AG09309 (cell line): ENCODE results near the gene B3GNT8.
A peak's percentile ranks its signal among the peaks of the same experiment; 100 is the strongest.

ENCODE experiments used
- DNase-seq: peaks from one replicate; pipeline ENCODE4 v3.0.0-alpha.2; 2010; ENCODE audit warnings: low read depth
- H3K4me3 ChIP-seq: 2 replicates; pipeline ENCODE4 v1.5.1; 2011; ENCODE audit warnings: mild to moderate bottlenecking, low read depth, low read length, moderate library complexity; ENCODE audit not compliant: control insufficient read depth
- TF ChIP-seq, protein P1 (sequence below): IDR thresholded peaks from 2 replicates; pipeline ENCODE4 v1.5.1; 2011; ENCODE audit warnings: mild to moderate bottlenecking, low read depth, low read length, inconsistent platforms; ENCODE audit not compliant: insufficient read depth, control insufficient read depth; ENCODE audit errors: missing control alignments

The B3GNT8 gene

DNA sequence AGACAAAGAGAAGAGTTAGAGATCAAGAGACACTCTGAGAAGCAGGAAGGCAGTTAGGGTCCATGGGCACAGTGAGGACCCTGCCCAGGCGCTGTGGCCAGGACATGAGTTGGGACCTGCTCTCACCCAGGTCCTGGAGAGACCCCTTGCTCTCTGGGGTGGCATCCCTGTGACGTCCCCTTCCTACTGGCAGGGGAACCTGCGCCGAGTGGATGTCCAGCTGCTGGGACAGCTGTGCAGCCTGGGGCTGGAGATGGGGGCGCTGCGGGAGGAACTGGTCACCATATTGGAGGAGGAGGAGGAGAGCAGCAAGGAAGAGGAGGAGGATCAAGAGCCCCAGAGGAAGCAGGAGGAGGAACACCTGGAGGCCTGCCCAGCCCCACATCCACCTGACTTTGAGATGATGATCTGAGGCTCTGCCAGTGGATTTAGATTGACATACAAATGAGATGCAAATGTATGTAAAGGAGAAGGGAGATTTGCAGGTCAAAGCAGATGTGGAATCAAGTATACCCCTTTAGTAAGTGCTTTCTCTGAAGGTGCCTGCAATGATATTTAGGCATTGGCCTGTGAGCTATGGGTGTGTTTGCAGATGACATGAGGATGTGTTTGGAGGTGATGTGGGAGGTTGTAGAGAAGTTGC lies 16.8 kb upstream of the B3GNT8 start:
- no peak overlapping the region for H3K4me3 ChIP-seq
- TF ChIP-seq, protein P1, sequence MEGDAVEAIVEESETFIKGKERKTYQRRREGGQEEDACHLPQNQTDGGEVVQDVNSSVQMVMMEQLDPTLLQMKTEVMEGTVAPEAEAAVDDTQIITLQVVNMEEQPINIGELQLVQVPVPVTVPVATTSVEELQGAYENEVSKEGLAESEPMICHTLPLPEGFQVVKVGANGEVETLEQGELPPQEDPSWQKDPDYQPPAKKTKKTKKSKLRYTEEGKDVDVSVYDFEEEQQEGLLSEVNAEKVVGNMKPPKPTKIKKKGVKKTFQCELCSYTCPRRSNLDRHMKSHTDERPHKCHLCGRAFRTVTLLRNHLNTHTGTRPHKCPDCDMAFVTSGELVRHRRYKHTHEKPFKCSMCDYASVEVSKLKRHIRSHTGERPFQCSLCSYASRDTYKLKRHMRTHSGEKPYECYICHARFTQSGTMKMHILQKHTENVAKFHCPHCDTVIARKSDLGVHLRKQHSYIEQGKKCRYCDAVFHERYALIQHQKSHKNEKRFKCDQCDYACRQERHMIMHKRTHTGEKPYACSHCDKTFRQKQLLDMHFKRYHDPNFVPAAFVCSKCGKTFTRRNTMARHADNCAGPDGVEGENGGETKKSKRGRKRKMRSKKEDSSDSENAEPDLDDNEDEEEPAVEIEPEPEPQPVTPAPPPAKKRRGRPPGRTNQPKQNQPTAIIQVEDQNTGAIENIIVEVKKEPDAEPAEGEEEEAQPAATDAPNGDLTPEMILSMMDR: no peak
- DNase-seq: no peak

DNA sequence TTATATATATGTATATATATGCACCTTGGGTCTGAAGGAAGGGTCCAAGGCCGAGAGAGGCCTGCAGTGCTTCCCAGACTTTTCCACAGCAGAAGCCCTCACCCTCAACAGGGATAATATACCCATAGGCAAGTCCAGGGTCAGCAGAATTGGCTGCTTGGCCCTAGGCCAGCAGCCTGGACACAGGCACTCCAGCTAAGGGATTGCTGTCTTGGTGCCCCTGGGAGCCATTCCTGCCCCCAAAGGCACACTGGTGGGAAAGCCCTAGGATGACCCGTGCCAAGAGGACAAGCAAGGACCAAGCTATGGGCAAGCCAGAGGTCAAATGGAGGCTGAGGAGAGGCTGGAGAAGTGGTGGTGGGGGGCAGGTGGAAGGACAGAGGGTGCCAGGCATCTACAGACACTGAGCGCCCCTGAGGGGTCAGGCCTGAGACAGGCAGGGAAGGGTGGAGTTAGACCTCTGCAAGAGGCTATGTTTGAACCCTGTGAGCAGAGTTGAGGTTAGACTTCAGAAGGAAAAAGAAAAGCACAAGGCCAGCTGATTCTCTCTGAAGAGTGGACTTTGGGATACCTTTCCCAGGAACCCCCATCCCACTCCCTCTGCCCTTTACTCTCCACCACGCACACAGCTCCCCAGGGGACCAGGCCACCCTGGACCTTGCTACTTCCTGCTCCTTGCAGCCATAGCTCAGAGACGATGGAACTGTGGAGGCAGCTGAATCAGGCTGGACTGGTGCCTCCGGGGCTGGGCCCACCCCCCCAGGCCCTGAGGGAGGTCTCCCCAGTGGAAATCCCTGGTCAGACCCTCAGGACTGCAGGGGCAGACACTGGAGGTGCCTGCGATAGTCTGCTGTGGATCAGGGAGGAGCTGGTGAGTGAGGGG lies 15.5 kb upstream of the B3GNT8 start, which contains the start of gene ERICH4:
ERICH4 (plus strand) TSS at position 684 of the 883 bp plus-strand sequence; CDS start at position 698, 14 bp downstream.
- TF ChIP-seq, protein P1: no peak
- no peak for DNase-seq
- H3K4me3 ChIP-seq: no peak within 1 kb of the TSS

DNA sequence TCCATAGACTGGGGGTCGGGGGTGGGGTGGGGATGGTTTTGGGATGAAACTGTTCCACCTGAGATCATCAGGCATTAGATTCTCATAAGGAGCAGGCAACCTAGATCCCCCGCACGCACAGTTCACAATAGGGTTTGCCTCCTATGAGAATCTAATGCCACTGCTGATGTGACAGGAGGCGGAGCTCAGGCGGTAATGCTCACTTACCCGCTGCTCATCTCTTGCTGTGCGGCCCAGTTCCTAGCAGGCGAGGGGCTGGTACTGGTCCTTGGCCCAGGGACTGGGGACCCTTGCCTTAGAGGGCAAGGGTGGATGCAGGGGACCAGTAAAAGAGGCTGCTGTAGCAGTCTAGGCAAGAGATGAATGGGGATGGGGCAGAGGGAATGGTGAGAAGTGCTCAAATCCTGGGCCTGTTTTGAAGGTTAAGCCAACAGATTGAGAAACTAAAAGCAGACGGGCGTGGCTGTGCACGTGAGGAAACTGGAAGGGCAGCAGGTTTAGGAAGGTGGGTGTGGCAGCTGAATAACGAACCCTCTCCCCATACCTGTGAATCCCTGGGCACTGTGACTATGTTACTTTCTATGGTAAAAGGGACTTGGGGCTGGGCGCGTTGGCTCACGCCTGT lies 14.3 kb upstream of the B3GNT8 start:
- TF ChIP-seq, protein P1: no peak
- DNase-seq: no peak

DNA sequence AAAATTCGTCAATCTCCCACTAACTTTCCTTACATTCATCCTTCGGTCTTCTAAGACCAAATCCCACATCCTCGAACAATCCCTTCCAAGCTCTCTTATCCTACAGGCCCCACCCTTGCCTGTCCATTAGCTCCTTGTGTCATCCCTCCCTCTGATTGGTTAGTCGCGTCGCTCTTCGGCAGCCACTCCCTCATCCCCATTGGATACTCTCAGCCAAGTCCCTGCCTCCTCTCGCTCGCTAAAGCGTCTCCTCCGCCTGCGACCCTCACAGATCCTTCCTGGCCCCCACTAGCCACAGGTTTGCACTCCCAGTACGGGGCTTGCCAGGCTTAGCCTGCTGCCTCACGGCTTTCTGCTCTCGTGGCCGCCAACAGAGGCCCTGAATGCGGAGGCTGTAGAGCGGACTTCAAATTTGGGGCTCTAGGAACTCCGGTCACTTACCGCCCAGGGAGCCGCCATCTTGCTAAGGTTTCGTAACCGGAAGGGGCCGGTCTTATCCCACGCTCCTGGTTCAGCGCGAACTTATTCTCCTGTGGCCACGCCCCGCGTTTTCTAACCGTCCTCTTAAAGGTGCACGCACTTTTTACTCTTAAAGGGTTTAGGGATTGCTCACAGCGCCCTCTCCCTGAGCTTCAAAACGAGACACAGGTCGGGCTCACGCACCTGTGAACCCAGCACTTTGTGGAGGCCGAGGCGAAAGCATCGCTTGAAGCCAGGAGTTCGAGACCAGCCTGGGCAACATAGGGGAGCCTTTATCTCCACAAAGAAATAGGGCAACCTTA lies 12.5 kb upstream of the B3GNT8 start, which contains the start of gene DMAC2:
DMAC2 (minus strand) TSS at position 472 of the 782 bp plus-strand sequence; CDS start at position 459, 13 bp downstream.
- TF ChIP-seq, protein P1: peak; percentile 35
- H3K4me3 ChIP-seq: peak within 1 kb of the TSS; percentile 53
- DNase-seq: peak; percentile 87

More for the DNA sequence above, 14.3 kb upstream of the B3GNT8 start:
- no peak overlapping the region for H3K4me3 ChIP-seq

DNA sequence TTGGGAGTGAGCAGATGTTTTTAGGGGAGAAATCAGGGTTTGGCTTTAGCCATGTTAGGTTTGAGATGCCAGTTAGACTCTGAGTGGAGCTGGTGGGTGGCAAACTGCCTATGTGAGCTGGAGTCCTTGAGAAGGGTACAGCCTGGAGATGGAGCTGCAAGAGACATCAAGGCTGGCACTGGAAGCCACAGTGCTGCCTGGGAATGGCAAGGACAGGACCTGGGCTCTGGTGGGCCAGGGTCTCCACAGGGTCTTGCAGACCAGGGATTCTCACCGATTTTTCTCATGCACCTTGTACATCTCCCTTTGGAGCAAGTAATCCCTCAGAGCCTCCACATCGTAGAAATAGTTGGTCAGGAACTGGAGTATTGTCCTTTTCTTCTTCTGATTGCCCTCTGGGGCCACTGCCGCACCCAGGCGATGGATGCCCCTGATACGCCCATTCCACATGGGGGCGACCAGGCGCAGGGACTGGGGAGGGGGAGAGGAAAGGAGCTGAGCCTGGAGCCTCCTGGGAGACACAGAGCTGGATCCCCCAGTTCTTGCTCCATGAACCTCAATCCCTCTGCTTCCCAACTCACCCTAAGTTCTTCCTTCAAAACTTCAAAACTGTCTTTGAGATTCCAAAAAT lies 10.9 kb upstream of the B3GNT8 start:
- TF ChIP-seq, protein P1: no peak
- no peak for DNase-seq
- no peak overlapping the region for H3K4me3 ChIP-seq
